Measurements from ENCODE around the gene ARFGEF2.
"Not testable (repeated sequence)": the region's sequence is repeated elsewhere in the genome, so short reads cannot be mapped to it uniquely, and the experiment has no call there.

Gene ARFGEF2

DNA sequence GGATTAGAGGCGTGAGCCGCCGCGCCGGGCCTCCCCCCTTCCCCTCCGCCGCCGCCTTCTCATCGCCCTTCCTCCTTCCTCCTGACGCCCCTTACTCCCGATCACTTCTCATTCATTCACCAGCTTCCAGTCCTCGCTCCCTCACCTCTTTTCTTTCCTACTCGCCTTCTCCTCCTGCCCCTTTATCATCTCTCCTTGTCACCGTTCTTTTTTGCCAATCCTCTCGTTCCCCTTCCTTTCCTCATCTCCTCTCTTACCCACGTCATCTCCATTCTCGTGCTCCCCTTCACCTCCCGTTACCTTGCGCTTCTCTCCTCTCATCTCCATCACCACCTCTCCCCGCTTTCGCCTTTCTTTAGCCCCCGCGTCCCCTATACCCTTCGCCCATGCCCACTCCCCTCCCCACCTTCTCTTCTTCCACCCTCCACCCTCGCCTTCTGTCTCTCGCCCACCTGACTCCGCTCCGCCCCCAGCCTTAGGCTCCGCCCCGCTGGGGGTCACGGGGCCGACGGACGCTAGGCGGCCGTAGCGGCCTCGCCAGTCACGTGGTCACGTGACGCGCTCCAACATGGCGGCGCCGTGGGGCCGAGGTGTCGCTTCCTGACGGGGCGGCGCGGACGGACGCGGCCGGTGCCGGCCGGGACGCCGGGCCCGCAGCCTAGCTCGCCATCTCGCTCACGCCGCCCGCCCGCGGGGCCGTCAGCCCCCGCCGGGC lies at the start of gene ARFGEF2:
Gene ARFGEF2 (plus strand): TSS at position 544 of the 715 bp plus-strand sequence. CDS start 179 bp downstream, outside the sequence.
- DNase-seq, result peak; percentile 95

DNA sequence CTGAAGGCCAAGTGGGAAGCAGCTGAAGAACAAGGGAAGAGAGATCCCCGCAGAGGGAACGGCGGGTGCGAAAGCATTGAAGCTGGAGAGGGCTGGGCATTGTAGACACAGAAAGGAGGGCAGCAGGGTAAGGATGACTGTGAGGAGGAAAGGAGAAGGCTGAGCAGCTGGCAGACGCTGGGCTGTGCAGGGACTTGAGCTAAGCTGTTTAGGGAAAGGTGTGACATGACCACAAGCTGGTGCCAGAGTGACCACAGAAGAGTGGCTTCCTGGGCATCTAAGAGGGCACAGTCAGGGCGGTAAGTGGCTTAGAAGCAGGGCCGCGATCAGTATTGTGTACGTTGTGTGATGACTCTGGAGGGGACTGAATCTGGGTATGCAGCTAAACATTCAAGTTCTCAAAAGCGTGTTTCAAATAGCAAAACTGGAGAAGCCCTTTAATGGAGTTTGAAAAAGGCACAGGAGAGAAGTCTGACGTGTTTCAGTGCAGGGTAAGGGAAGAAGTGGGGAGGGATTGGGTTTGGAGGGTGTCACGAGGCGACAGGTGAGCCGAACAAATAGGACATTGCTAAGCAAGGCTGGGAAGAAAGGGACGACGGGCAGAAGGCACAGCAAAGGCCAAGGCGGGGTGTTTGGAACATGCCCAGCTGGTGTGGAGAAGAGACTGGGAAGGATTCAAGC lies 46.1 kb upstream of the ARFGEF2 start:
- no peak for DNase-seq

DNA sequence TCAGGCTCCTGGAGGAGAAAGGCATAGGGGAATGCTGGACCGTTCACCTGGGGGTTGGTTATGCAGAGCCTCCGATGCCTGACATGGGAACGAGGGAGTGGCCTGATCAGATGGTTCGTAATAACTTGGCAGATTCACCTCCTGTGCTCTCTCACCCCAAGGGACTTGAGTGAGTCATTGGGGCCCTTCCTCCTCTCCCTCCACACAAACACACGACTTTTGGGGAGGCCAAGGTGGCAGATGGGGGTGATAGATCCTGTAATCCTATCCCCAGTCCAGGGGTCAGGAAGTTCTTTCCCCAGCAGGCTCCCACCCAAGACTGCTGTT lies 45.6 kb upstream of the ARFGEF2 start:
- DNase-seq, result no peak

DNA sequence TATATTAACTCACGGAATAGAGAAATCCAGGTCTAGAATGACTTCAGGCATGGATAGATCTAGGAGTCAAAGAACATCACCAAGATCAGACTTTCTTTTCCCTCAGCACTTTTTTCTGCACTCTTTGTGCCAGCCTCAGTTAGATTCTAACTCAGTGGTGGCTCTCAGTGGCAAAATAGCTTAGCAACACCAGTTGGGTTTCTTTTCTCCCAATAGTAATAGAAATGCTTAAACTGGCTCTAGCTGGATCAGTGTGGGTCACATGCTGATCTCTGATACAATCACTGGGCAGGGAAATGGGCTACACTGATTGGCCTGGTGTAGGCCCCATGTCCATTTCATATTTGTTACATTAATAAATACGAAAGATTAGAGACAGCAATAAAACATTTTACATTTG lies 44.2 kb upstream of the ARFGEF2 start:
- DNase-seq, result no peak

GRCh38 chr20:48878534-48879248 lies 42.8 kb upstream of the ARFGEF2 start:
- DNase-seq, result no peak

DNA sequence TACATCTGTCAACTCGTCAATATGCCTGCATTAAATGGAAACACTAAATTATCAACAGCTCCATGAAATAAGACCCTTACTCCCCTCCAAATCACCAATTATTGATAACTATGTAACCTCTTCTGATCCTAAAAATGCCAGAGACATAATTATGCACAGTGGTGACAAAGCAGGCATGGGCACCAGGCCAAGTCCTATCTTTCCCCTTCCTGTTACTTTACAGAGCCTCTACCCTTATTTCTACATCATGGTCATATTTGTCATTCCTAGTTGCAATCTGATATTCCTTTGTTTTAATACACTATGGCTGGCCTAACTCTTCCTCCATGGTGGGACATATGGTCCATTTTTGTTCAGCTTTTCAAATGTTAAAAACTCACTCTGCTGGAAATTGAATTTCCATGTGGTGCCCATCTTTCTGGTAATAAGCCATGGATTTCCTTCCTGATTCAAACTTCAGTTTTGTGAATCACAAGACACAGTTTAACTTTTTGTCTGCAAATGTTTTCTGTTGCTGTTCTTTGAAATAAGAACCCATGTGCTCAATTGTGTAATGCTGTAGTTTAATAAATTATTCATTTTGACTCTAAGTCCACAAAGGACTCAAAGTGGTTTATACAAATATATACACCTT lies 41.8 kb upstream of the ARFGEF2 start:
- DNase-seq, result no peak

DNA sequence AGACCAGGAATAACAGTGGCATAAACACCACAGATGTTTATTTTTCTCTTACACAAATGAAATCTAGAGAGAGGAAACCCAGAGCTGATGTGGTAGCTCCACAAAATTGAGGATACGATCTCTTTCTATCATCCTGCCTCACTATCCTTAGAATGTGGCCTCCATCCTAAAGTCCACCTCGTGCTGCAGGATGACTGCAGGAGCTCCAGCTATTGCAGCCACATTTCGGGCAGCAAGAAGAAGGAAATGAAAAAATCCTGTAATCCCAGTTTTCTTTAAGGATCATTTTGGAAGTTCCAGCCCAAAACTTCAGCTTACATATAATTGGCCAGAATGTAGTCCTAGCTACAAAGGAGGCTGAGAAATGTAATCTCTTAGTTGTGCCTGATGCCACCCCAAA lies 41.2 kb upstream of the ARFGEF2 start:
- no peak for DNase-seq

DNA sequence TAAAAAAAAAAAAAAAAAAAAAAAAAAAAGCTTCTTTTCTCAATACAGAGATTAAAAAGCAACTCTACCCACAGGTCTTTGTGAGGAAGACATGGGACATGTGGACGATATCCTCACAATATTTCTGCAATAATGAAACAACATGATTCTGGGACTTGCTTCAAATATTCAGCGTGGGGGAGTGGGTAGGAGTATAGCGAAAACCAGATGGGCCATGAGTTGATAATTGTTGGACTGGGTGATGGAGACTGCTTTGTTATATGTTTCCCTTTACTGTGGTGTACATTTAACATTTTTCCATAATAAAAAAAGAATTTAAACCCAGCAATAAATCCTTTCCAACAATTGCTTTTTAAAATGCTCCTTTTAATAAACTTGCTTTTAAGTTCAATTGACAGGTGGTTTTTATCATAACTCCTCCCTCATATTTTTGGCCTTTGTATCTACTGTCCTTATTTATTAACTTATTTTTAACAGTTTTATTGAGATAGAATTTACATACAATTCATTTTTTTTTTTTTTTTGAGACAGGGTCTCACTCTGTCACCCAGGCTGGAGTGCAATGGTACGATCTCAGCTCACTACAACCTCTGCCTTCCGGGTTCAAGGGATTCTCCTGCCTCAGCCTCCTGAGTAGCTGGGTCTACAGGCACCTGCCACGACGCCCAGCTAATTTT lies 40.4 kb upstream of the ARFGEF2 start:
- no peak for DNase-seq

DNA sequence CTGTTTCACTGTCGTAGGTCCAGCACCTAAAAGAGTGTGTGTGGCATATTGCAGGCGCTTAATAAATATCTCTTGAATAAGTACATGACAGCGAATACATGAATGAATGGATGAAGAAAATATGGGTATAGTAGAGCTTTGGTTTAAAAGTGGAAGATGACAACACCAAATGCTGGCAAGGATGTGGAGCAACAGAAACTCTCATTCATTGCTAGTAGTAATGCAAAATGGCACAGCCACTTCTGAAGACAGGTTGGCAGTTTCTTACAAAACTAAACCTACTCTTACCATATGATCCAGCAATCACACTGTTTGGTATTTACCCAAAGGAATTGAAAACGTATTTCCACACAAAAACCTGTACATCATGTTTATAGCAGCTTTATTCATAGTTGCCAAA lies 36.3 kb upstream of the ARFGEF2 start:
- DNase-seq, result no peak

DNA sequence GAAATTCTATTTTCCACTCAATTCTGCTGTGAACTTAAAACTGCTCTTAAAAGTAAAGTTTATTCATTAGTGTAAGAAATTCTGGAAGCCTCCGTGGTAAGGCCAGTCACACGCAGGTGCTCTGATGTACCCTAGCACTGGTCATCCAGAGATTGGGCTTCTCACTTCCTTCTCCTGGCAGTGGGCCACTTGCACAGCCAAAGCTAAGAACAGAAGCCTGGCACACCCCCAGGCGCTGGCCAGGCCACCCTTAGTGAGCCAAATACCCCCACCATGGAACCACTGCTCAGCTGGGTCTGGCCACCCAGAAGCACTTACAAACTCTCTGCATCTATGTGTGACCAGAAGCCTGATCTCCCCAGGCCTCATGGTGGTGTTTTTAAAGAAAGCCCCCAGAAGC lies 35.3 kb upstream of the ARFGEF2 start:
- no peak for DNase-seq

DNA sequence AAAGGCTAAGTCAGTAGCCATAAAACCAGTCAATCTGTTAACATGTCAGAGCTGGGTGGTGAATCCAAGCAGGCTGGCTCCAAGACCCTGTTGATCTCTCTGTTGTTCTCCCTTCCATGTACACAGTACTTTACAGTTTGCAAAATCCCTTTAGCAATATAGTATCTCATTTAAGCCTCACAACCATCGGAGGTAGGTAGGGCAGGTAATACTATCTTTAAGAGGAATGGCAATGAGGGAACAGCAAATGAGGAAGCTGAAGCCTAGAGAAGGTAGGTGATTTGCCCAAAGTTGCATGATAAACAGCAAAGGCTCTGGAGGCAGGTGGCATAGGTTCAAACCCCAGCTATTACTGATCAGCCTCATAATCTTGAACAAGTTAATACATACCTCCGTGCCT lies 34.7 kb upstream of the ARFGEF2 start:
- DNase-seq, result no peak

GRCh38 chr20:48888517-48888916 lies 33.0 kb upstream of the ARFGEF2 start:
- DNase-seq, result not testable (repeated sequence)

GRCh38 chr20:48889140-48889790 lies 32.2 kb upstream of the ARFGEF2 start:
- DNase-seq, result no peak

DNA sequence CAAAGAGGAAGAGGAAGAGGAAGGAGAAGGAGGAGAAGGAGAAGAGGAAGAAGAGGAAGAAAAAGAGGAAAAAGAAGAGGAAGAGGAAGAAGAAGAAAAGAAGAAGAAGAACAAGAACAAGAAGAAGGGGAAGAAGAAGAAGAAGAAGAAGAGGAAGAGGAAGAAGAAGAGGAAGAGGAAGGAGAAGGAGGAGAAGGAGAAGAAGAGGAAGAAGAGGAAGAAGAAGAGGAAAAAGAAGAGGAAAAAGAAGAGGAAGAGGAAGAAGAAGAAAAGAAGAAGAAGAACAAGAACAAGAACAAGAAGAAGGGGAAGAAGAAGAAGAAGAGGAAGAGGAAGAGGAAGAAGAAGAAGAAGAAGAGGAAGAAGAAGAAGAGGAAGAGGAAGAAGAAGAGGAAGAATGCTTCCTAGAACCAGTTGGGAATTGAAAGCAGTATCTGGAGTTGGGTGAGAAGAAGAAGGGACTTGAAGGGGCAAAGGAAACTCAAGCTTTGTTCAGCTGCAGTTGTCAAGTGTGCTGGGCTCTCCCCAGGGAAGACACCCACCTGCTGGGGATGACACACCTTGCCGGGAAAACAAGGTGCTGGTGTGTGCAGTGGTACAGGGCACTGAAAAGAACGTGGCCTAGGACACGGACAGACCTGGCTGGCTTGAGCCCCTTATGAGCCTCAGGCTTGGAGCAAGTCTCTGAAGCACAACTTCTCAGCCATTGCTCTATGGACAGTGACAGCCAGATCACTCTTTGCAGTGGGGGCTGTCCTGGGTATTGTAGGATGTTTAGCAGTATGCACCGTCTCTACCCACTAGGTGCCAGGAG lies 30.1 kb upstream of the ARFGEF2 start:
- DNase-seq, result peak; percentile 24

GRCh38 chr20:48892049-48892470 lies 29.5 kb upstream of the ARFGEF2 start:
- DNase-seq, result no peak

- peak; percentile 35 for DNase-seq
These were observed 28.6 kb upstream of the ARFGEF2 start for GRCh38 chr20:48892891-48893290.

DNA sequence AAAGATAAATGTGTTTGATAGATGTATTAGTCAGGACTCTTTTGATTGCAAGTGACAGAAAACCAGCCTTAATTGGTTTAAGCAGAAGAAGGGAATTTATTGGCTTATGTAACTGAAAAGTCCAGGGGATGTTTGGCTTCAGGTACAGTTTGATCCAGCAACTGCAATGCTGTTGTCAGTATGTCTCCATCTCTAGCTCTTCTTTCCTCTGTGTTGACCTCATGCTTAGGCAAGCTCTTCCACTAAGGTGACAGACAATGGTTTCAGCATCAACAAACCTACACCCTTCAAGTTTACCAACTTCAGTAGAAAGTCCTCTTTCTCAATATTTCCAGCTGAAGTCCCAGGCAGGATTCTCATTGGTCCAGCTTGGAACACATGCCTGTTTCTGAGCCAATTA lies 28.1 kb upstream of the ARFGEF2 start:
- no peak for DNase-seq

DNA sequence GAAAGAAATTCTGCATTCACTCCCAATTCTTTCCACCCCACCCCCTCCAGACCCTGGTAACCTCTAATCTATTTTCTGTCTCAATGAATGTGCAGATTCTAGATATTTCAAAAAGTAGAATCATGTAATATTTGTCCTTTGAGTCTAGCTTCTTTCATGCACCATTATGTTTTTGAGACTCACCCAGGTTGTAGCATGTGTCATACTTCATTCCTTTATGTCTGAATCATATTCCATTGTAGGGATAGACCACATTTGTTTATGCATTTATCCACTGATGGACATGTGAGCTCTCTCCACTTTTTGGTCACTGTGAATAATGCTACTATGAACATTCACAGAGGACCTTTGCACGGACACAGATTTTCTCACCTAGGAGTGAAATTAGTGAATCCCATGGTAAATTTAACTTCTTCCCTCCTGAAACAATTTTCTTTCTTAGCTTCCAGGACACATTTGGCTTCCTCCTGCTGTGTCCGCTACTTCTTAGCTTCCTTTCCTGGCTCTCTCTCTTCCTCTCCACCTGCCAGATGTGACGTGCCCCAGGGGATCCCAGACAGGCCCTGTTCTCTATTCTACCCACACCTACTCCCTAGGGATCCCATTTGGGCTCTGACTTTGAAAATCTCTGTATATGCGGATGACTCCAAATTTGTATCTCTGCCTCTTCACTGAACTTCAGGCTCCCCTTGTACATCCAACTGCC lies 24.1 kb upstream of the ARFGEF2 start:
- DNase-seq, result no peak

DNA sequence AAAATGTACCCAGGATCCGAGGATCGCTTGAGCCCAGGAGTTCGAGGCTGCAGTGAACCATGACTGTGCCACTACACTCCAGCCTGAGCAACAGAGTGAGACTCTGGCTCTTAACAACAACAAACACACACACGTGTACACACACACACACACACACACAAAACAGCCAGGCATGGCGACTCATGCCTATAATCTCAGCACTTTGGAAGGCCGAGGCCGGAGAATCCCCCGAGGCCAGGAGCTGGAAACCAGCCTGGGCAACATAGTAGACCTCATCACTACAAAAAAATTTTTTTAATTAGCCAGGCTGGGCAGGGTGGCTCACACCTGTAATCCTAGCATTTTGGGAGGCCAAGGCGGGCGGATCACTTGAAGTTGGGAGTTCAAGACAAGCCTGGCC lies 23.3 kb upstream of the ARFGEF2 start:
- no peak for DNase-seq

GRCh38 chr20:48898896-48899530 lies 22.5 kb upstream of the ARFGEF2 start:
- no peak for DNase-seq

All from NCI-H146 (cell line).